GM12865 (cell line): ENCODE results near the gene NR5A2.
A peak's percentile ranks its signal among the peaks of the same experiment; 100 is the strongest.

Experiments used
- DNase-seq: peaks from one replicate; pipeline ENCODE4 v3.0.0; 2010; ENCODE audit warnings: low read depth
- H3K4me3 ChIP-seq: 2 replicates; pipeline ENCODE4 v1.5.1; 2011; ENCODE audit warnings: mild to moderate bottlenecking, low read depth, low read length, control low read depth
- TF ChIP-seq, protein P1 (sequence below): IDR thresholded peaks from 2 replicates; pipeline ENCODE4 v1.5.1; 2011; ENCODE audit warnings: low read length, control low read depth, low read depth, inconsistent platforms; ENCODE audit not compliant: insufficient read depth; ENCODE audit errors: missing control alignments

Gene NR5A2

DNA sequence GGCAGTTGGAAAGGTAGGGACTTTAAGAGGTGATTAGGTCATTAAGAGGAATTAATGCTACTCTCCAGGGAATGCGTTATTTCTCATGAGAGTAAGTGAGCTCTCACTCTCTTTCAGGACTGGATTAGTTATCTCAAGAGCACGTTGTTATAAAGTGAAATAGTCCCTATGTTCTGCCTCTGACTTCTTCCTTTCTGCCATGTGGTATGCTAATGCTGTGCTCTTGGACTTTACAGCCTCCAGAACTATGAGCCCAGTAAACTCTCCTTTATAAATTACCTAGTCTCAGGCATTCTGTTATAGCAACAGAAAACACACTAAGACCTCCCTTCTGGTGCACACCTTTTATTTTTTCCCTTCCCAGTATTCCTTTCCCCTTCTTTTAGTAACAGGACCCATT is 187.8 kb downstream of the NR5A2 start:
- no peak overlapping the region for H3K4me3 ChIP-seq
- TF ChIP-seq, protein P1, sequence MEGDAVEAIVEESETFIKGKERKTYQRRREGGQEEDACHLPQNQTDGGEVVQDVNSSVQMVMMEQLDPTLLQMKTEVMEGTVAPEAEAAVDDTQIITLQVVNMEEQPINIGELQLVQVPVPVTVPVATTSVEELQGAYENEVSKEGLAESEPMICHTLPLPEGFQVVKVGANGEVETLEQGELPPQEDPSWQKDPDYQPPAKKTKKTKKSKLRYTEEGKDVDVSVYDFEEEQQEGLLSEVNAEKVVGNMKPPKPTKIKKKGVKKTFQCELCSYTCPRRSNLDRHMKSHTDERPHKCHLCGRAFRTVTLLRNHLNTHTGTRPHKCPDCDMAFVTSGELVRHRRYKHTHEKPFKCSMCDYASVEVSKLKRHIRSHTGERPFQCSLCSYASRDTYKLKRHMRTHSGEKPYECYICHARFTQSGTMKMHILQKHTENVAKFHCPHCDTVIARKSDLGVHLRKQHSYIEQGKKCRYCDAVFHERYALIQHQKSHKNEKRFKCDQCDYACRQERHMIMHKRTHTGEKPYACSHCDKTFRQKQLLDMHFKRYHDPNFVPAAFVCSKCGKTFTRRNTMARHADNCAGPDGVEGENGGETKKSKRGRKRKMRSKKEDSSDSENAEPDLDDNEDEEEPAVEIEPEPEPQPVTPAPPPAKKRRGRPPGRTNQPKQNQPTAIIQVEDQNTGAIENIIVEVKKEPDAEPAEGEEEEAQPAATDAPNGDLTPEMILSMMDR, result no peak
- DNase-seq, result no peak

GRCh38 chr1:200217703-200218102 is 190.2 kb downstream of the NR5A2 start:
- TF ChIP-seq, protein P1, result no peak

GRCh38 chr1:200221614-200222282 is 194.2 kb downstream of the NR5A2 start:
- no peak for DNase-seq
- no peak overlapping the region for H3K4me3 ChIP-seq
- TF ChIP-seq, protein P1, result no peak

More at GRCh38 chr1:200217703-200218102, 190.2 kb downstream of the NR5A2 start:
- DNase-seq, result peak; percentile 64
- H3K4me3 ChIP-seq, result no peak overlapping the region

GRCh38 chr1:200223207-200223606 is 195.7 kb downstream of the NR5A2 start:
- DNase-seq, result no peak
- H3K4me3 ChIP-seq, result no peak overlapping the region
- TF ChIP-seq, protein P1, result no peak

DNA sequence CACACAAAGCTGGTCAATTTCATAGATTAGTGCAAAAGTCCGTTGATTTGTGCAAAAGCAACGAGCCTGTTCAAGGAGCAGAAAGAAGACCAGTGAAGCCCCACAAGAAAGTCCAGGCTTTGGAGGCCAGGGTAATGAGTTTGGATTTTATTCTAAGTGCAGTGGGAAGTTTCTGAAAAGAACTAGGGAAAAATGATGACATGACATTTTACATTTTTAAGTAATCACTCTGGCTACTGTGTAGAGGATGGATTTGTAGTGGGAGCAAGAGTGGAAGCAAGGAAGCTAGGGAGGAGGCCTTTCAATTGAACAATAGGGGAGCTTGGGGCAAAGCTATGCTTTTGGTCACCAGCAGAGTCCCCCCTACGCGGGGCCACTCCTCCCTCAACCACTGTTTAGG is 196.1 kb downstream of the NR5A2 start:
- DNase-seq, result no peak
- H3K4me3 ChIP-seq, result no peak overlapping the region
- TF ChIP-seq, protein P1, result no peak

DNA sequence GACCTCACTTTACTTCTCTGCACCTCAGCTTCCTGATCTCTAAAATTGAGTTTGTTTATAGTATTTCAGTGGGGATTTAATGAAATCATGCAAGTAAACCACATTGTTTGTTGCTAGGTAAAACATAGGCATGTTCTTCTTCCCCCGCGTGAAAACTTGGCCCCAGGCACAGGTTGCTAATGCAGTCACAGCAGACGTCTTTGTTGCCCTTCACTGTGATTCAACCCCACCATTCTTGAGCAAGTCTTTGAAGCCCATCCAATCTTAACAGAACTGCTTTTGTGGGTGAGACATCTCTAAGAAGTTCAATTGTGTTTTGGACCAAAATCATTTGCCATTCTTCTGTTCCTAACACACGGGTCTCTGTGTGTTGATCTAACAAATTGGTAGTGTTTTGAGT is 196.8 kb downstream of the NR5A2 start:
- no peak for DNase-seq
- no peak overlapping the region for H3K4me3 ChIP-seq
- TF ChIP-seq, protein P1, result no peak
